GM18508 (cell line): ENCODE data around the gene HMGCS2.
"Not testable (repeated sequence)": the region's sequence is repeated elsewhere in the genome, so short reads cannot be mapped to it uniquely, and the experiment has no call there.

ENCODE experiments used
- ATAC-seq: cut with Tn5 transposase; IDR thresholded peaks from one replicate; pipeline ENCODE4 v1.9.1; 2021; ENCODE audit warnings: moderate number of reproducible peaks; ENCODE audit not compliant: insufficient read depth, unreplicated experiment

The HMGCS2 gene

DNA sequence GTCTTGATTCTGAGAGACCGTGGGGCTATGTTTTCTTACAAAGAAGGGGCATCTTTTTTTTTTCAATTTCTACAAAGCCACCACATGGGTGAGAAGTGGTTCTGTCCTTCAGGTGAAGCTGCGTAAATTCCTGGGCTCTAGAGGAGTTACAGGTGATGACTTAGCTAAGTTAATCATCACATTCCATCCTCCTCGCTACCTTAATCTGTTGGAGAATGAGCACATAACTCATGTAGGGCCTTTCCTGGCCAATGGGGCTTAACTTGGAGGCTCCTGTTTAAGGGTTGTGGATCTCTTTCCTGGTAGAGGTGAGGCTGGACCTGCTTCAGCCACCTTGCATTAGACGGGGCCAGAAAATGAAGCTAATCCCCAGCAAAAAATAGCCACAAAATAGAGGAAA lies 22.7 kb upstream of the HMGCS2 start:
- ATAC-seq, result no peak

DNA sequence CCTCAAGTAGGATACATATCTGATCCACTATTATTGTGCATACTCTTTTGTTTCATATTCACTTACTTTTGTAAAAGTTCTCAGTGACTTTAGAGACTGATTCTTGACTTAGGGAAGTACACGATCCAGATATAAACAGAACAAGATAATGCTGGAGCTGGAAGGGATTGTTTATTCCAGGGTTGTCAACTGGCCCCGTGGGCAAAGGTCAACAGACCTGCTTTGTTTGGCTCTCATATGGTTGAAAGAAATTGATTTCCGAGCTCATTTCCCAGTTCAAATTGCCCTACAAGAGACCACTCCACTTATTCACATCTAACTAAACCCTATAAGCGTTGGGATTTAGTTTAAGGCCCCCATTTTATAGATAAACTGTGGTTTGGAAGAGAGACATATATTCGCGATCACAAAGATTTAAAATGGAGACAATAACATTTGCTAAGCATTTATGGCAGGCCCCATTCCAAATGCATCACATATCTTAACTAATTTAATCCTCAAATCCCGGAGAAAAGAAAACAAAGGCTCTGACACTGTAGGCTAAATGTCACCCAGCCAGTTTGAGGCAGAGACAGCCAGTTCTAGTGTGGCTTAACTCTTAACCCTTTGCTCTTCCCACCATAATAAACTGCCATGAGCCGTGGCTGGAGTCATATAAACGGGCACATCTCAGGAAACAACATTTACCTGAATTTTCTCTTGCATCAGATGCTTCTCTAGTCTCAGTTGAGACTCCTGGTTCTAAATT lies 21.9 kb upstream of the HMGCS2 start:
- ATAC-seq, result no peak

DNA sequence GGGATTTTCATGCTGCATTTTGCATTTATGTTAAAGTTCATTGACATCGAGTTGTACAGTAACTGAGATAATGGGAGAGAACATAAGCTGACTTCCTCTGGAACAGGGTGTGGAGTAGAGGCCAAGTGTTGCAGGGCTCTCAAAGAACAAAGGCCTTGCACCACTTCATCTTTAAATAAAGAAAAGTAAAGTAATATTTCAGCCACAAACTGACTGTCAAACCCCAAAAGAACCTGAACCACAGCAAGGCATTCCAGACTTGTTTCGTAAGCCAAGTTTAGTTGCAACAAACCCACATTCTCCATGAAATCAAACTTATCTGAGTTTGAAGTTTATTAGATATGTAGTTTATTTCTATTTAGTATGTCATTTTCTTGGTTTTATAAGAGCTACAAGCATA lies 19.1 kb upstream of the HMGCS2 start:
- ATAC-seq, result no peak

DNA sequence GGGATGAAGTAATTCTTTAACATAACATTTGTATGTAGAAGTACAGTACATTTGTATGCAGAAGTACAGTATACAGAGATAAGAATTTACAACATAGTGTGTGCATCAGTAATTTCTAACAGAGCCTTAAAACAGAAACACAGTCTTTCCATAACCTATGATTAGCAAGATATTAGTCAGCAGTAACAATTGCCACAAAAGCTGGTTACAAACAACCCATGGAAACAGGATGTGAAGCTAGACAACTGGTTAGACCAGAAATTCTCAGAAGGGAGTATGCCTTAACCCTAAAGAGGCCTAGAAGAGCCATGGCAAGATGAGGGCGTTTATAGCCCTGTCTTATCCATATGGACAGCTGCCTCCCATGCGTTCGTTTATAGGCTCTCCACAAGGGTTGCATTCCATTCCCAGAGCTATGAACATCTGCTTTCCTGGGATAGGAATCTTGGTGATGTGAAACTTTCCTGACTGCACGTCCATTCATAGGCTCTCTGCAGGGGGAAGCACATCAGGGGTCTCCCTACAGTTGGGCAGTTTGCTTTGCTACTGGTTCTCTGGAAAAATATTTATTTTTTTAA lies 17.9 kb upstream of the HMGCS2 start:
- not testable (repeated sequence) for ATAC-seq

DNA sequence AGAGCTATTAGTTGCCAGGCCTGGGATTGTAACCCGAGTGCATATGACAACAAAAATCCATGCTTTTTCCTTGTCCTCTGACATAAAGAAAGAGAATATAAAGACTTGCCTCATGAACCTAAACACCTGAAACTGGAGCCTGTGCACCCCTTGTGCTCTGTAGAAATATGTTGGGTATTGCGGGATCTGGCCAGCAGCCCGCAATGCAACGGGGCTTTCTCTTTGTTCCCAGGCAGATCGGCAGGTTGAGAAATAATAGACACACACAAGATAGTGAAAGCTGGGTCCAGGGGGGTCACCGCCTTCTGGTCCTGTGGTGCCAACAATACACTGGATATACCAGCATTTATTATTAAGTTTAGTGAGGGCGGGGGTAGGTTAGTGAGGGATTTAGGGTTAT lies 17.3 kb upstream of the HMGCS2 start:
- not testable (repeated sequence) for ATAC-seq

DNA sequence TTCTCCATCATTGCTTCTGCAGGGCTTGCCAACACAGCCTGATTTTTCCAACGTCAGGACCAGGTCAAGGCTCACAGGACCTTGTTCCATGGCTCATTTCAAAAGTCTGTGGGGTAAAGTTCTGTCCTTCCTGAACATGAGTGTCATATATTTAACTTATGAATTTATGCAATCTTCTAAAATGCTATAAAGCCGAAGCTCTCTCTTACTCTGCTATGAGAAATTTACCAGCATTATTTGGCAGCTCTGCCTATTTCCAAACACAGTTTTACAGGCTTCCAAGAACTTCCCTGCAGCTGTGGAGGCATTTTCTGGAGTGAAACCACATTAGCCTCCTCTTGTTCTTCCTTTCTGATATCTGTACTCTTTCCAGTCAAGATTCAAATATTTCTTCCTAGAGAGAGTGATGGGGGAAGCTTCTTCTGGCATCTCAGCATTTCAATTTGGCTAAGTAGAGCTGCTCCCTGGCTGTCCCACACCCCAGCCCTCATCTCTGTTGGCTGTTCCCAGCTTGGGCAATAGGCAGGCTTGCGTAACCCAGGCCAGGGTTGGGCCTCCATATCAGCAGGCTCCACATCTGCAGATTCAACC lies 15.6 kb upstream of the HMGCS2 start:
- ATAC-seq, result no peak

DNA sequence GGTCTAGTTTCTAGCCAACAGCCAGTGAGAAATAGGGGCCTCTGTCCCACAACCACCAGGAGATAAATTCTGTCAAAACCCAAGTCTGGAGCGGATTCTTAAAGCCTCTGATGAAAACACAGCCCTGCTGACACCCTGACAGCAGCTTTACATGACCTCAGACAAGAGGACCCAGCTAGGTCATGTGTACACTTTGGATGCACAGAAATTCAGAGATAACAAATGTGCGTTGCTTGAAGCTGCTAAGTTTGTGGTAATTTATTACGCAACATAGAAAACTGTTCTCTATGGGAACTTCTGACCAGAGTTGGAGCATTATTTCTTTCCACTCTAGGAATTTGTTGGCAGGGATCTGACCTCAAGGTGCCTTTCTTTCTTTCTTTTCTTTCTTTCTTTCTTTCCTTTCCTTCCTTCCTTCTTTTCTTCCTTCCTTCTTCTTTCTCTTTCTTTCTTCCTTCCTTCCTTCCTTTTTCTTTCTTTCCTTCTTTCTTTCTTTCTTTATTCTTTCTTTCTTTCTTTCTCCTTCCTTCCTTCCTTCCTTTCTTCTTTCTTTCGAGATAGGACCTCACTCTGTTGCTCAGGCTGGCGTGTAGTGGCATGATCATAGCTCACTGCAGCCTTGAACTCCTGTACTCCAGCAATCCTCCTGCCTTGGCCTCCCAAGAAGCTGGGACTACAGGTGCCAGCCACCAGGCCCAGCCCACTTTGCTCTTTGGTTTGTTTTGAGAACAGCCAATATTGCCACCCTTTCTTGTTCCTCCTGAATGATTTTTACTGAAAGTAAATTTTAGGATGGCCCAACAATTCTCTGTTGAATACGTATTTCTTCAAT lies 14.9 kb upstream of the HMGCS2 start:
- ATAC-seq, result no peak

DNA sequence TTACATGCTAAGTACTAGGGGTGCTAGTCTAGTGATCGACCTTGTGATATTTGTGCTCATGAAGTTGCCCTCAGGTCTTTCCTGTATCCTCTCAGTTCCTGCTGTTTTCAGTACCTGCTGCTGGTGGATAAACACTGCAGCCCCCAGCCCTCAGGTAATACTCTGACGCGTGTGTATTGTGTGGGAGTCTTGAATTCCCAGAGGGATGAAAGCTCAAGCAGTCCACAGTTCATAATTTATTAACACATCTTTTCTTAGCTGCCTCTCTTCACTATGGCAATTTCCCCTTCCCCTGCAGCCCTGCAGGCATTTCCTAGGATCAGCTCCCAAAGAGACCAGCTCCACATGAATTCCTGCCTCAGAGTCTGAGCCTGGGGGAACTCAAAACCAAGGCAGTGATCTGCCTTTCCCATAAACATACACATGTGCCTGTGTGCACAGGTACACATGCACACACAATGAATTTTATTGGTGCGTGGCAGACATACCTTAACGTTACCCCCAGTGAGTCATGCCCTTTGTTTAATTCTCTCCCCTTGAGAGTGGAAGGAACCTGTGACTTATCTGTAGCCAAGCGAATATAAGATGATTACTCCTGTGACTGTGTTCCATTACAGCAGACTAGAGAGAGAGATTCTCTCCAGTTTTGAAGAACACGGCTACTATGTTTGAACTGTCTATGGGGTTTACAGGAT lies 14.1 kb upstream of the HMGCS2 start:
- no peak for ATAC-seq

DNA sequence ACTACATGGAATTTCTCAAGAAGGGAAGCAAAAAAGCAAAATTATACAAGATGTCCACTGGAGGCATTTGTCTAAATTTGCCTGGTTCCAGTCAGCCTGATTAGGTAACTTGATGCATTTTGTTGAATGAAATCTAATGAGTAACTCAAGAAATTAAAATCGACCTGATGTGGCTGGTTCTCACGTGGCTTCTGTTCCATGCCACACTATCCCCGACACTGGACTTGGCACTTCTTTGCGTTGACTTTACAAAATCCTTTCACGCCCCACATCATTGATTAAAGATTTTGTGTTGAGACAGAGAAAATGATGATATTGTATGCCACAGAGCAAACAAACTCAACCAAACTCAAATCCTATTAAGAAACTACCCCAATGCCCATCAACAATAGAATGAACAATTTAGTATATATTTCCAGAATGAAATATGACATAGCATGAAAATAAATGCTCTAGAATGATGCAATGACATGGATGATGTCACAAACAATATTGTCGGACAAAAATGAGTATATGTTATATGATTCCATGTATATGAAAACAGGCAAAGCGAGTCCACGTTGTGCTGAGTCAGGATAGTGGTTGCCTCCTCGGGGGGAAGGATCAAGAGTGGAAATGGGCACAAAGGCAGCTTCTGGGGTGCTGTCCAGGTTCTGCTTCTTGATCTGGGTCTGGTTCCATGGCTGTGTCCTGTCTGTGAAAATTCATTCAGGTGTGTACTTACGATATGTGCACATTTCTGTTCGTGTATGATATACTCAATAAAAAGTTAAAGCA lies 12.9 kb upstream of the HMGCS2 start:
- no peak for ATAC-seq

DNA sequence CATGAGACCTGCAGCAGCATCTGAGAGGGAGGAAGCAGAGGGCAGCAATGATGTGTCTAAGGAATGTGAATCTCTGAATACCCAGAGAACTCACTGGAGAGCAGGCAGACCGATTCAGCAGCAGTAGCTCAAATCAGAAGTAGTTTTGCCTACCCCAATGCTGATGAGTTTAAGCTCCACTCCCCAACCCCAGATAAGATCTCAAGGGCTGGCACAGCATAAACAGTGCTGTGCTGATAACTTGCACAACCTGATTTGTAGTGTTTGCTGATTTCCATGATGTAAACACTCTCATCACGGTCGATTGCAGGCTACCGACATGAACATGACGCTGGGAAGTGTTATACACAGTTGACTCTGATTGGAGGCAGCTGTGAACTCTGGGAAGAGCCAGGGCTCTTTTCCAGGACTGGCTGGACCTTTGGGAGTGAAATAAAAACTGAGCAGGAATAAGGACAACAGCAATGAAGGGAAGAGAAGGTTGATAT lies 11.2 kb upstream of the HMGCS2 start:
- no peak for ATAC-seq

DNA sequence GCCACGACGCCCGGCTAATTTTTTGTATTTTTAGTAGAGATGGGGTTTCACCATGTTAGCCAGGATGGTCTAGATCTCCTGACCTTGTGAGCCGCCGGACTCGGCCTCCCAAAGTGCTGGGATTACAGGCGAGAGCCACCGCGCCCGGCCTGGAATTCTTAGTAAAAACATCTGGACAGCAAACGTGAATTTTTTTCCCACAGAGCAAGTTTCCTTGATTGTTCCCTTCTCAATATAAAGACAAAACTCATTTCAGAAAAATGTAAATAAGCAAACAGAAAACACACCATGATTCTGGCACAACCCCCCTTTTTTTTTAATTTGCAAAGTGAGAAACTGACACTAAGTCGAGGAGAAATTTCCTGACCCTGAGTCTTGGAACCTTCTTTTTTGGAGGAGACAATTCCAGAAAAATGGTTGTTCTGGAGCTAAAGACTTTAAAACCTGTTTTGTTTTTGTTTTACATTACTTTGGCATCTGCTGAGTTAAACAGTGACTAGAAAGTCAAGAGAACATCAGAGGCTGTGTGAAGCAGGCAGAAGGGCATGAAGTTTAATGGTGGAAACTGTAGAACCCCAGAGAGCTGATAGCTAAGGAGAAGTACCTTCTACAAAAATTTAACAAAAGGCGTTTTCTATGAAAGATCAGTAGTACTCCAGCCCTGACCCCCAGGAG lies 10.3 kb upstream of the HMGCS2 start:
- ATAC-seq, result no peak

DNA sequence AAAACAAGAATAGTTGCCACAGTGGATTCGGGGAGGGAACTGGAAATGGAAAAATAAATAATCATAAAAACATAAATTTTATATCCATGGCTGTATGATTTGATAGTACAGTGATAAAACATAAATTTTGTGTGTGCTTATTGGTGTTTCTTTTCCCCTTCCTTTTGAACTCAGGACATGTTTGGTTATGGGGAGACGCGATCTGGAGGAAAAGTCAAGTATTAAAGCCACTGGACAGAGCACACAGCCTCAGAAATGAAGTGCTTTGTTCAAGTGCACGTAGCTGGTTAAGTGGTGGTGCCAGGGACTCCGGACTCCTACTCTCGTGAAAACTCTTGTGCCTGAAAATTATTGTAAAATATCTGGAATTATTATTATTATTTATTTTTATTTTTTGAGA lies 9.7 kb upstream of the HMGCS2 start:
- ATAC-seq, result no peak

DNA sequence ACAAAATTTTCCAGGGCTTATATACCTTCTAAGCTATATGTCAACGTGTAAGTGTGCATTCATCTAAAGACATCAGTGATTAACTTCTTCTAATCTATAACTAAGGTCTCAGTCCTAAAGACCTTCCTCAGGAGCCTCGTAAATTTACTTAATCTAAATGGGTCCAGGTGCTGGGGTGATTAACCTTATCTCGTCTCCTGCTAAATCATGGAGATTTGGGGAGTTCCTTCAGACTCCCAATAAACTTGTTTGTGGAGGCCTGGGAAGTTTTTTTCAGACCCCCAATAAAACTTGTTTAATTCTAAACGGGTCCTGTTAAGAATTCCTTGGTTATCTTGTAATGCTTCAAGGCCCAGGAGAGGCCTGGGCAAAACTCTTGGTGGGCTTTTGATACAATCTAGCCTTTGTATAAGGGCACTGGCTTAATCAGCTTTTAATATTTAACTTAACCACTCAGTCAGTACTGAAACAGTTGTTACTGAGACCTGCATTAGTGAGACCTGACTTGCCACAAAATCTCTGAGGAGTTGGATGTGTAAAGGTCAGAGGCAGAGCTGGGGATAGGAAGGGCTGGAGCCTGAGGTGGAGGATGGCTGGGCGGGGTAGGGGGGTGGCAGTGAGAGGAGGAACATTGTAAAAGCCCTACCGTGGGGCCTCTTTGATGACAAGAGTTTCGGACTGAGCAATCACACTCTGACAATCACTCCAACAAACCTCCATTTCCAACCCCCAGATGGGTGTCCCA lies 6.2 kb upstream of the HMGCS2 start:
- ATAC-seq, result no peak

DNA sequence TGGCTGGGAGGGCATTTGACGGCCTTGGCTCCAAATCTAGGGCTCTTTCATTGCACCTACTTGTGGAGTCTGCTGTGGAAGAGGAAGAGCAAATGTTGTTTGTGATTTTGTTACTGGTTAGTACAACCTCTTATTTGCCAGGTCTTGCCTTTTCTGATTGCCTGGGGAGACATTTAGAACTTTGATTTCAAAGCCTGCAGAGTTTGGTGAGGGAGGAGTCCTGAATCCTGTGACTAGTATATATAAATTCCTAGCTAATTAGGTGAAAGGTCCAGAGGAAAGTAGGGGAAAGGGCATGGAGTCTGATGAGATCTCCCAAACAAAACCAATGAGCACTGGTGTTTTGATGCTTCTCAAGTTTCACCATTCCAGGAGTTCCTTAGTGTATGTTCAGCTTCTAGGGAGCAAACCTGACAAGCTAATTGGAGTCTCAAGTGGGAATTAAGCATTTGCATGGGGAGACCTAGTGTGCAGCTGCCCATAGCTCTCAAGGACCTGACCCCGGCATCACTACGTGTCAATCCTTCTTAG lies 5.1 kb upstream of the HMGCS2 start:
- ATAC-seq, result no peak

DNA sequence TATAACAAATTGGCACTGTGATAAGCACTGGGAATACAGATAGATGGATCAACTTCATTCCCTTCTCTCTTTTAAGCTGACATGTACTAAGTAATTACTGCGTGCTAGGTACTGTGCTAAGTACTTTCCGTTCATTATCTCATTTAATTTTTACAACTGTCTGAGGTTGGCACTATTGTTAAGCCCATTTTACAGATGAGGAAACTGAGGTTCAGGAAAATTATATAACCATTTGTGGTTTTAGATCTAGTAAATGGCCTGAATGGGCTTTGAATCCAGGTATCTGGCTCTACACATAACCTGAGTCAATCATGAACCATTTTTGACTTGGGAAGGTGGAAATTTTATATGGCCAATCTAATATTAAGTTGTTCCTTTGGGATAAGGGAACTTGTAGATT lies 3.6 kb upstream of the HMGCS2 start:
- no peak for ATAC-seq

DNA sequence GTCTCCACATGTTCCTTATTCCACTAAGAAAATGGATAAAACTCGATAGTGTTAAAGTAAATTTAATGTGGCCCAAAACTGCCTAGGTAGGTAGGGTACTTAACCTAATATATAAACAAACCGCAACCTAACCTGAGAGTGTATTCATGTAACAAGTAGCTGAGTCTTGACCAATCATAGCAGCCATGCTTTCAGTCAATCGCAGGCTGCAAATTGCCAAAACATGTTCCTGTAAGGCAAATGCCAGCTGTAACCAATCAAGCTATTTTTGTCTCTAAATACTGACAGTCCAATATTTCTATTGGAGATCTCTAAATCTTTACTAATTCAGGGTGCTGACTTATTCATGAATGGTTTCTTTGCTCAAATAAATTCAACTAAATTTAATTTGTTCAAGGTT lies 3.1 kb upstream of the HMGCS2 start:
- no peak for ATAC-seq

DNA sequence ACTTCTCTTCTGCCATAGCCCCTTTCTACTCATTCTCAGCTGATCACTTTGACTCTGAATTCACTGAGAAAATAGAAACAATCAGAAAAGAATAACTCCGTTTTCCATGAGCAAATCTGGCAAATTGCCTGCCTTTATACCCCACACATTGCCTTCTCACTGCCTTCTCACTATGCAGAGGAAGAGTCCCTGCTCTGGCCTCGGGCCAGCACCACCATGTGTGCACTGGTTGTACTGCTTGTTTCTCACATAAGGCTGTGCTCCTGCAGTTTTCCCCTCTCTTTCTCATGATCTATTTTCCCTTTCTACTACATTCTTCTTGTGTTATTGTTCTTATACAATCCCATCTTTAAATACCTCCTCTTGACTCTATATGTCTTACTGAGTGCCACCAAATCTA lies 2.3 kb upstream of the HMGCS2 start:
- ATAC-seq, result no peak

DNA sequence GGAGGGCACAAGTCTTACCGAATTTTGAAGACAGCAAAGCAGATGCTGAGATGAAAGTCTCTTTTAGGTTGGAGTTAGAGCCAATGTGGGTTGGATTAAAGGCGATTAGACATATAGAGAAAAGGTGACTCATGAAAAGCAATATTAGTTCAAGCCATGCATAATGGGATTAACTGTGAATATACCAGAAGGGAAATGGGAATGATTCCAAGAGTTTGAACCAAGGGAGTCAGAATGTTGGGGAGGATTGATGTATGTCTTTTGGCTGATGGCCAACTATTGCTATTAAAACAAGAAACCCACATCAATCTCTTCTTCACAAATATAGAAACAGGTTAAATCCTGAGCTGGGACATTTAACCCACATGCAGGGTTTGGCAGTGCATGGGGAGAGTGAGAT lies 1.2 kb downstream of the HMGCS2 start:
- ATAC-seq, result no peak
